ENCODE data around the gene EIF4G2. TPM values are rescaled to one million over a fixed set of nuclear protein-coding genes. Genes with fewer than 3 reads are reported as not detected.
"Not testable (repeated sequence)": the region's sequence is repeated elsewhere in the genome, so short reads cannot be mapped to it uniquely, and the experiment has no call there.

The EIF4G2 gene
- polyA plus RNA-seq, 1 donor from 2014 or later: 1,004 TPM

DNA sequence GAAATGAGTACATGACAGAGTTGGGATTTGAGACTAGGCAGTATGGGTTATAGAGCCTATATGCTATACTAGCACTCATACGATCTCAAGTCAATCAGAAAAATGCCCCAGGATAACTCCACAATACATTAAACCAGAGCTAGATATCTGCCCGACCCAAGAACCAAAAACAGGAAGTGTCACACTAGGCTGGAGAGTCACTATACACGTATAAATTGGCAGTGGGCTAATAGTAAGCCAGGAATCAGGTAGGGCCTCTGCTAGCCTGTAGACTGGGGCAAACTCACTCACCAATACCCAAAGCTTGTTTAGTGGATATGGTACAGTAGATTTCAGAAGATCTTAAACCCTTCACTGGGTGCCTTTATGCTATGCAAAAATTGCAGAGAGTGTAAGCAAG lies 16.2 kb upstream of the EIF4G2 start:
- Histone ChIP-seq H2AFZ (ENCODE audit: low read depth, low read length) (no peak overlapping the region), H3K9ac (ENCODE audit: low read length) (no peak overlapping the region), H3K4me3 (ENCODE audit: low read length) (no peak overlapping the region), H3K9me2 (ENCODE audit: insufficient read depth, low read length) (no peaks in the 10 kb centered on the region), H3K4me2 (ENCODE audit: low read length) (no peak overlapping the region), H3K27me3 (ENCODE audit: insufficient read depth, low read depth, low read length) (no peaks in the 10 kb centered on the region), H3K79me2 (replicated peaks; ENCODE audit: insufficient read depth, low read length) (no peaks in the 10 kb centered on the region), H3K36me3 (ENCODE audit: insufficient read depth, low read length) (no peaks in the 10 kb centered on the region), H4K20me1 (ENCODE audit: insufficient read depth) (no peaks in the 10 kb centered on the region), H3F3A (ENCODE audit: insufficient read depth, low read length, poor library complexity, severe bottlenecking) (no peaks in the 10 kb centered on the region), H3K27ac (ENCODE audit: low read length) (no peak overlapping the region), H3K9me3 (ENCODE audit: low read length) (no peaks in the 10 kb centered on the region)
- no peak for TF ChIP-seq MXI1 (conservative IDR thresholded peaks at IDR 0.05; ENCODE audit: poor library complexity, severe bottlenecking)
- no peak for TF ChIP-seq EZH2 (IDR thresholded peaks at IDR 0.05; ENCODE audit: borderline replicate concordance, insufficient read depth, low read length, poor library complexity, severe bottlenecking)
- TF ChIP-seq TAF1 (IDR thresholded peaks at IDR 0.05; ENCODE audit: low read depth): no peak
- TF ChIP-seq SMC3 (conservative IDR thresholded peaks at IDR 0.05; ENCODE audit: poor library complexity): no peak
- TF ChIP-seq EP300 (conservative IDR thresholded peaks at IDR 0.05; ENCODE audit: poor library complexity, severe bottlenecking): no peak
- TF ChIP-seq, protein P1, sequence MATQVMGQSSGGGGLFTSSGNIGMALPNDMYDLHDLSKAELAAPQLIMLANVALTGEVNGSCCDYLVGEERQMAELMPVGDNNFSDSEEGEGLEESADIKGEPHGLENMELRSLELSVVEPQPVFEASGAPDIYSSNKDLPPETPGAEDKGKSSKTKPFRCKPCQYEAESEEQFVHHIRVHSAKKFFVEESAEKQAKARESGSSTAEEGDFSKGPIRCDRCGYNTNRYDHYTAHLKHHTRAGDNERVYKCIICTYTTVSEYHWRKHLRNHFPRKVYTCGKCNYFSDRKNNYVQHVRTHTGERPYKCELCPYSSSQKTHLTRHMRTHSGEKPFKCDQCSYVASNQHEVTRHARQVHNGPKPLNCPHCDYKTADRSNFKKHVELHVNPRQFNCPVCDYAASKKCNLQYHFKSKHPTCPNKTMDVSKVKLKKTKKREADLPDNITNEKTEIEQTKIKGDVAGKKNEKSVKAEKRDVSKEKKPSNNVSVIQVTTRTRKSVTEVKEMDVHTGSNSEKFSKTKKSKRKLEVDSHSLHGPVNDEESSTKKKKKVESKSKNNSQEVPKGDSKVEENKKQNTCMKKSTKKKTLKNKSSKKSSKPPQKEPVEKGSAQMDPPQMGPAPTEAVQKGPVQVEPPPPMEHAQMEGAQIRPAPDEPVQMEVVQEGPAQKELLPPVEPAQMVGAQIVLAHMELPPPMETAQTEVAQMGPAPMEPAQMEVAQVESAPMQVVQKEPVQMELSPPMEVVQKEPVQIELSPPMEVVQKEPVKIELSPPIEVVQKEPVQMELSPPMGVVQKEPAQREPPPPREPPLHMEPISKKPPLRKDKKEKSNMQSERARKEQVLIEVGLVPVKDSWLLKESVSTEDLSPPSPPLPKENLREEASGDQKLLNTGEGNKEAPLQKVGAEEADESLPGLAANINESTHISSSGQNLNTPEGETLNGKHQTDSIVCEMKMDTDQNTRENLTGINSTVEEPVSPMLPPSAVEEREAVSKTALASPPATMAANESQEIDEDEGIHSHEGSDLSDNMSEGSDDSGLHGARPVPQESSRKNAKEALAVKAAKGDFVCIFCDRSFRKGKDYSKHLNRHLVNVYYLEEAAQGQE (IDR thresholded peaks at IDR 0.05; ENCODE audit: borderline replicate concordance): no peak
- TF ChIP-seq RAD21 (conservative IDR thresholded peaks at IDR 0.05): no peak
- TF ChIP-seq, protein P2, sequence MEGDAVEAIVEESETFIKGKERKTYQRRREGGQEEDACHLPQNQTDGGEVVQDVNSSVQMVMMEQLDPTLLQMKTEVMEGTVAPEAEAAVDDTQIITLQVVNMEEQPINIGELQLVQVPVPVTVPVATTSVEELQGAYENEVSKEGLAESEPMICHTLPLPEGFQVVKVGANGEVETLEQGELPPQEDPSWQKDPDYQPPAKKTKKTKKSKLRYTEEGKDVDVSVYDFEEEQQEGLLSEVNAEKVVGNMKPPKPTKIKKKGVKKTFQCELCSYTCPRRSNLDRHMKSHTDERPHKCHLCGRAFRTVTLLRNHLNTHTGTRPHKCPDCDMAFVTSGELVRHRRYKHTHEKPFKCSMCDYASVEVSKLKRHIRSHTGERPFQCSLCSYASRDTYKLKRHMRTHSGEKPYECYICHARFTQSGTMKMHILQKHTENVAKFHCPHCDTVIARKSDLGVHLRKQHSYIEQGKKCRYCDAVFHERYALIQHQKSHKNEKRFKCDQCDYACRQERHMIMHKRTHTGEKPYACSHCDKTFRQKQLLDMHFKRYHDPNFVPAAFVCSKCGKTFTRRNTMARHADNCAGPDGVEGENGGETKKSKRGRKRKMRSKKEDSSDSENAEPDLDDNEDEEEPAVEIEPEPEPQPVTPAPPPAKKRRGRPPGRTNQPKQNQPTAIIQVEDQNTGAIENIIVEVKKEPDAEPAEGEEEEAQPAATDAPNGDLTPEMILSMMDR (IDR thresholded peaks at IDR 0.05; ENCODE audit: poor library complexity, severe bottlenecking): no peak
- no peak for TF ChIP-seq POLR2AphosphoS5 (IDR thresholded peaks at IDR 0.05)

DNA sequence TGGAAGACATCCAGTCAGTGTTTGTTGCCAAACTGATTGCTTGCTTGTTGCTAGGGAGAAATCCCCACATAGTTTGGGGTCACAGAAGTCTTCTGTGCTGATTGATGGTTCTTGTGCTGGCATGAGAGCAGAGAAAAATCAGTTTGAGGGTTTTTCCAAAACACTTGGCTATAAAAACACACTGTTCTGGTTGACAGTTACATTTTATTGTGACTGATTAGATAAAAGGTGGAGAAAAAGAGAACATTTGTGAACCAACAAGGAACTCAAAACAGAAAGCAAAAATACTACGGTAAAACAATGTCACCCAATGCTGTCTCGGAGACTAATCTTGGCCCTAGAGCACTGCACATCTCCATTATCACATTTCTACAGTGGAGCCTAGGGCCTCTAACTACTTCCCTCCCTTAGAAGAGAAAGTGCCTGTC lies 14.4 kb upstream of the EIF4G2 start:
- Histone ChIP-seq H2AFZ (ENCODE audit: low read depth, low read length) (no peak overlapping the region), H3K9ac (ENCODE audit: low read length) (no peak overlapping the region), H4K20me1 (ENCODE audit: insufficient read depth) (no peaks in the 10 kb centered on the region), H3F3A (ENCODE audit: insufficient read depth, low read length, poor library complexity, severe bottlenecking) (no peaks in the 10 kb centered on the region), H3K27me3 (ENCODE audit: insufficient read depth, low read depth, low read length) (no peaks in the 10 kb centered on the region), H3K9me2 (ENCODE audit: insufficient read depth, low read length) (no peaks in the 10 kb centered on the region), H3K27ac (ENCODE audit: low read length) (no peak overlapping the region), H3K4me3 (ENCODE audit: low read length) (no peak overlapping the region), H3K36me3 (ENCODE audit: insufficient read depth, low read length) (no peaks in the 10 kb centered on the region), H3K4me2 (ENCODE audit: low read length) (no peak overlapping the region), H3K9me3 (ENCODE audit: low read length) (no peaks in the 10 kb centered on the region), H3K79me2 (replicated peaks; ENCODE audit: insufficient read depth, low read length) (no peaks in the 10 kb centered on the region)
- TF ChIP-seq, protein P1 (IDR thresholded peaks at IDR 0.05; ENCODE audit: borderline replicate concordance): no peak
- TF ChIP-seq POLR2AphosphoS5 (IDR thresholded peaks at IDR 0.05) (no peak), SMC3 (conservative IDR thresholded peaks at IDR 0.05; ENCODE audit: poor library complexity) (no peak), EZH2 (IDR thresholded peaks at IDR 0.05; ENCODE audit: borderline replicate concordance, insufficient read depth, low read length, poor library complexity, severe bottlenecking) (no peak), TAF1 (IDR thresholded peaks at IDR 0.05; ENCODE audit: low read depth) (no peak), RAD21 (conservative IDR thresholded peaks at IDR 0.05) (no peak), EP300 (conservative IDR thresholded peaks at IDR 0.05; ENCODE audit: poor library complexity, severe bottlenecking) (no peak), MXI1 (conservative IDR thresholded peaks at IDR 0.05; ENCODE audit: poor library complexity, severe bottlenecking) (no peak)
- TF ChIP-seq, protein P2 (IDR thresholded peaks at IDR 0.05; ENCODE audit: poor library complexity, severe bottlenecking): no peak

DNA sequence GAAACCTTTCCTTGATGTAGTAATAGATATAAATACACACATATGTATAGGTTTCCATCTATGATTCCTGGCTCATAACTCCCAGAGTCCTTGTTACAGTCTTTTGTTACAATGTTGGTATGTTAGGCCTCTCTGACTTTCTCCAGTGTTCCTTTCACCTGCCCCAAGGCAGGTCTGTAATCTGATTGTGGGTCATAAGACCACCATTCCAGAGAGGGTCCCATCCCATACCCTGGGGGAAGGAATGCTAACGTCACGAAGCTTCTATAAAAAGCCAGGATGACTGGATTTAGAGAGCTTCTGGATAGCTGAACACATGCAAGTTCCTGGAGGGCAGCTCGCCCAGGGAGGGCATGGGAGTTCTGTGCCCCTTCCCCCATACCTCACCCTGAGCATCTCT lies 13.8 kb upstream of the EIF4G2 start:
- not testable (repeated sequence) for H3K27ac ChIP-seq (ENCODE audit: low read length); H3K36me3 ChIP-seq (ENCODE audit: insufficient read depth, low read length); H3K9me2 ChIP-seq (ENCODE audit: insufficient read depth, low read length); H3K27me3 ChIP-seq (ENCODE audit: insufficient read depth, low read depth, low read length); H2AFZ ChIP-seq (ENCODE audit: low read depth, low read length); H4K20me1 ChIP-seq (ENCODE audit: insufficient read depth); H3K4me2 ChIP-seq (ENCODE audit: low read length); H3K79me2 ChIP-seq (replicated peaks; ENCODE audit: insufficient read depth, low read length); H3K9me3 ChIP-seq (ENCODE audit: low read length); H3F3A ChIP-seq (ENCODE audit: insufficient read depth, low read length, poor library complexity, severe bottlenecking); H3K9ac ChIP-seq (ENCODE audit: low read length); H3K4me3 ChIP-seq (ENCODE audit: low read length)
